GM10266 (cell line): Measurements from ENCODE around the gene PTGR3.

Source experiments
- DNase-seq: peaks from one replicate; pipeline ENCODE4 v3.0.0; 2012; ENCODE audit errors: extremely low spot score
- CTCF ChIP-seq: IDR thresholded peaks from 2 replicates; pipeline ENCODE4 v1.5.1; 2012; ENCODE audit warnings: mild to moderate bottlenecking, low read depth; ENCODE audit not compliant: control insufficient read depth, insufficient read depth; ENCODE audit errors: missing control alignments

Gene PTGR3

GRCh38 chr18:75185460-75185859 is 23.5 kb downstream of the PTGR3 start:
- no peak for DNase-seq
- TF ChIP-seq CTCF = no peak

- DNase-seq = no peak
- TF ChIP-seq CTCF = no peak
Measured at GRCh38 chr18:75183973-75184493, 24.9 kb downstream of the PTGR3 start.

GRCh38 chr18:75183524-75183923 is 25.4 kb downstream of the PTGR3 start:
- no peak for TF ChIP-seq CTCF
- no peak for DNase-seq

- no peak for TF ChIP-seq CTCF
- no peak for DNase-seq
Measured at GRCh38 chr18:75179819-75180600, 28.9 kb downstream of the PTGR3 start.

GRCh38 chr18:75178376-75178775 is 30.6 kb downstream of the PTGR3 start:
- DNase-seq = no peak
- TF ChIP-seq CTCF = no peak

- DNase-seq = no peak
- no peak for TF ChIP-seq CTCF
Measured at GRCh38 chr18:75176849-75177248, 32.1 kb downstream of the PTGR3 start.

- TF ChIP-seq CTCF = no peak
- no peak for DNase-seq
Measured at GRCh38 chr18:75173738-75174137, 35.2 kb downstream of the PTGR3 start.
